H9 (cell line): Measurements from ENCODE around the gene UTS2R. TPM values are rescaled to one million over a fixed set of nuclear protein-coding genes. Genes with fewer than 3 reads are reported as not detected.

Source experiments
- DNase-seq: peaks from one replicate; pipeline ENCODE4 v3.0.0-alpha.2; 2017
- H2AFZ ChIP-seq: one replicate; pipeline ENCODE4 v1.6.1; 2013; ENCODE audit warnings: mild to moderate bottlenecking, low read length, control low read depth, moderate library complexity
- H2AK5ac ChIP-seq: 2 replicates; pipeline ENCODE4 v1.6.1; 2013; ENCODE audit warnings: low read length, control low read depth, mixed read lengths; ENCODE audit not compliant: insufficient read length
- H2BK120ac ChIP-seq: one replicate; pipeline ENCODE4 v1.6.1; 2013; ENCODE audit warnings: low read depth, mild to moderate bottlenecking, low read length, control low read depth, inconsistent platforms; ENCODE audit not compliant: poor library complexity, severe bottlenecking
- H2BK12ac ChIP-seq: 2 replicates; pipeline ENCODE4 v1.6.1; 2013; ENCODE audit warnings: low read length, control low read depth, mixed read lengths, low read depth; ENCODE audit not compliant: insufficient read length
- H2BK15ac ChIP-seq: 2 replicates; pipeline ENCODE4 v1.6.1; 2013; ENCODE audit warnings: low read depth, low read length, control low read depth
- H2BK20ac ChIP-seq: one replicate; pipeline ENCODE4 v1.6.1; 2013; ENCODE audit warnings: low read depth, mild to moderate bottlenecking, low read length, control low read depth, inconsistent platforms; ENCODE audit not compliant: poor library complexity, severe bottlenecking
- H2BK5ac ChIP-seq: 2 replicates; pipeline ENCODE4 v1.6.1; 2013; ENCODE audit warnings: low read length, control low read depth, mixed read lengths; ENCODE audit not compliant: insufficient read length
- H3K14ac ChIP-seq: 2 replicates; pipeline ENCODE4 v1.6.1; 2013; ENCODE audit warnings: low read length, control low read depth; ENCODE audit not compliant: insufficient read depth
- H3K18ac ChIP-seq: 2 replicates; pipeline ENCODE4 v1.6.1; 2013; ENCODE audit warnings: low read depth, mild to moderate bottlenecking, mixed read lengths, low read length, control low read depth; ENCODE audit not compliant: insufficient read length
- H3K23ac ChIP-seq: 2 replicates; pipeline ENCODE4 v1.6.1; 2013; ENCODE audit warnings: low read length, control low read depth, mixed read lengths, low read depth; ENCODE audit not compliant: insufficient read length
- H3K23me2 ChIP-seq: 2 replicates; pipeline ENCODE4 v1.6.1; 2013; ENCODE audit warnings: low read depth, mild to moderate bottlenecking, mixed read lengths, low read length, control low read depth; ENCODE audit not compliant: insufficient read length, poor library complexity, severe bottlenecking
- H3K27ac ChIP-seq: 2 replicates; pipeline ENCODE4 v1.5.1; 2013; ENCODE audit warnings: low read length, control low read depth, mixed read lengths, low read depth; ENCODE audit not compliant: insufficient read length
- H3K27me3 ChIP-seq: 2 replicates; pipeline ENCODE4 v1.6.1; 2013; ENCODE audit warnings: low read length, control low read depth, inconsistent platforms; ENCODE audit not compliant: insufficient read depth
- H3K4ac ChIP-seq: 2 replicates; pipeline ENCODE4 v1.6.1; 2013; ENCODE audit warnings: low read depth, mild to moderate bottlenecking, control low read depth, inconsistent platforms, low read length, moderate library complexity
- H3K4me1 ChIP-seq: 2 replicates; pipeline ENCODE4 v1.6.1; 2013; ENCODE audit warnings: low read length, control low read depth, inconsistent platforms; ENCODE audit not compliant: insufficient read depth
- H3K4me2 ChIP-seq: 2 replicates; pipeline ENCODE4 v1.6.1; 2013; ENCODE audit warnings: low read length, control low read depth, mixed read lengths; ENCODE audit not compliant: insufficient read length, insufficient read depth
- H3K56ac ChIP-seq: 2 replicates; pipeline ENCODE4 v1.6.1; 2013; ENCODE audit warnings: low read depth, mild to moderate bottlenecking, mixed read lengths, low read length, control low read depth; ENCODE audit not compliant: insufficient read length
- H3K79me1 ChIP-seq: 2 replicates; pipeline ENCODE4 v1.6.1; 2013; ENCODE audit warnings: low read depth, mild to moderate bottlenecking, moderate library complexity, low read length, control low read depth, inconsistent platforms; ENCODE audit not compliant: insufficient read depth, poor library complexity, severe bottlenecking
- H3K79me2 ChIP-seq: 2 replicates; pipeline ENCODE4 v1.6.1; 2013; ENCODE audit warnings: low read length, control low read depth, inconsistent platforms; ENCODE audit not compliant: insufficient read depth
- H3K9ac ChIP-seq: 2 replicates; pipeline ENCODE4 v1.6.1; 2013; ENCODE audit warnings: low read length, control low read depth, mixed read lengths; ENCODE audit not compliant: insufficient read length; ENCODE audit errors: extremely low read depth
- H3K9me3 ChIP-seq: one replicate; pipeline ENCODE4 v1.6.1; 2013; ENCODE audit warnings: low read depth, low read length, inconsistent platforms; ENCODE audit not compliant: control insufficient read depth
- H3T11ph ChIP-seq: one replicate; pipeline ENCODE4 v1.6.1; 2013; ENCODE audit warnings: mild to moderate bottlenecking, low read length, control low read depth, inconsistent platforms
- H4K20me1 ChIP-seq: one replicate; pipeline ENCODE4 v1.6.1; 2013; ENCODE audit not compliant: control insufficient read depth, insufficient read length, insufficient read depth
- H4K5ac ChIP-seq: 2 replicates; pipeline ENCODE4 v1.6.1; 2013; ENCODE audit warnings: low read depth, mild to moderate bottlenecking, mixed read lengths, low read length, control low read depth; ENCODE audit not compliant: insufficient read length
- H4K8ac ChIP-seq: replicated peaks from 2 replicates; pipeline ENCODE4 v1.6.1; 2013; ENCODE audit warnings: low read length, control low read depth, mixed read lengths, low read depth; ENCODE audit not compliant: insufficient read length
- H4K91ac ChIP-seq: 2 replicates; pipeline ENCODE4 v1.6.1; 2013; ENCODE audit warnings: low read depth, mild to moderate bottlenecking, moderate library complexity, mixed read lengths, low read length, control low read depth; ENCODE audit not compliant: insufficient read length
- H3K27ac Mint-ChIP-seq, 3 experiments: 2 replicates in 2 of 3; 3 replicates in 1 of 3; pipeline ENCODE4 v1.8.0; 2020 to 2021; ENCODE audit warnings: mixed read lengths in 3 of 3, mild to moderate bottlenecking in 1 of 3, moderate library complexity in 1 of 3
- H3K27me3 Mint-ChIP-seq: 2 replicates; pipeline ENCODE4 v1.8.0; 2021; ENCODE audit warnings: low read depth, mild to moderate bottlenecking, moderate library complexity, mixed read lengths
- H3K36me3 Mint-ChIP-seq, 3 experiments: 2 replicates in 2 of 3; 3 replicates in 1 of 3; pipeline ENCODE4 v1.8.0; 2020 to 2021; ENCODE audit warnings: low read depth in 3 of 3, mixed read lengths in 3 of 3; ENCODE audit not compliant: insufficient read depth in 1 of 3
- H3K4me1 Mint-ChIP-seq, 2 experiments: 2 replicates each; pipeline ENCODE4 v1.8.0; 2020; ENCODE audit warnings: mixed read lengths in 2 of 2
- H3K4me3 Mint-ChIP-seq, 2 experiments: 2 replicates in 1 of 2; 3 replicates in 1 of 2; pipeline ENCODE4 v1.8.0; 2020 to 2021; ENCODE audit warnings: mild to moderate bottlenecking in 2 of 2, mixed read lengths in 2 of 2, moderate library complexity in 1 of 2
- H3K9me3 Mint-ChIP-seq, 2 experiments: 2 replicates in 1 of 2; 3 replicates in 1 of 2; pipeline ENCODE4 v1.8.0; 2020; ENCODE audit warnings: mild to moderate bottlenecking in 2 of 2, mixed read lengths in 2 of 2, moderate library complexity in 1 of 2
- WGBS: extraction: QIAGEN DNeasy Blood & Tissue Kit; methylation state at CpG from one replicate; pipeline ENCODE4 v1.1.7; 2013; ENCODE audit warnings: missing lambda C conversion rate, low lambda C conversion rate, mixed read lengths; ENCODE audit not compliant: insufficient read length; ENCODE audit errors: extremely low coverage; 5-methylcytosine and 5-hydroxymethylcytosine counted together
- total RNA-seq: library from RNA; stranded (reverse); gene quantifications from 2 replicates; pipeline ENCODE4 v1.2.1, GENCODE V29; 2021
- TF ChIP-seq, protein P1 (sequence below): fragments of 200-600 bp; sonication (generic); conservative IDR thresholded peaks from 3 replicates; pipeline ENCODE4 v1.8.0; 2021; ENCODE audit warnings: antibody characterized with exemption, mild to moderate bottlenecking

UTS2R gene
- total RNA-seq, 1 experiment from 2014 or later = 0.94 TPM

DNA sequence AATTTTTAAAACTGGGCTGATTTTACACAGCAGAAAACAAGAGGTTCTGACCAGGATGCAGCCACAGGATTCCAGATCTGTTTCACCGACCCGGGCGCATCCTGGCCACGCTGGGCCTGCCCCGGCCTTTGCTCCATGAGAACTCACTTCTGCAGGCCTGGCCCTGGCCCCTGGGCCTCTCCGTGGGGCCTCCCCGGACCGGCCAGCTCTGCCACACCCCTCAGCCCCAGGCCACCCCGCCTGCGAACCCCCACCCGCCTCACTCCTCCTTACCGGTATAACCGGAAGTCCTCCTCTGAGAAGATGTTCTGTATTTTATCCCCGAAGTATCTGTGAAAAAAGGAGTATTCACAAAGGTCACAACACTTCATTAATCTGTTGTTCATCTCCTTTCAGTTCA is 33.5 kb downstream of the UTS2R start:
- Mint-ChIP-seq H3K36me3 (peaks cover 4 to 28% (median 18%) of the 10 kb centered on the region in 3 experiments; a peak in 6 of 7 replicates), H3K4me1 (no peaks in the 10 kb centered on the region; a peak in 1 of 4 replicates), H3K27ac (no peak overlapping the region), H3K9me3 (no peaks in the 10 kb centered on the region), H3K4me3 (no peak overlapping the region), H3K27me3 (no peaks in the 10 kb centered on the region)
- DNase-seq = no peak
- Histone ChIP-seq H3K4me1 (no peaks in the 10 kb centered on the region), H3K79me1 (no peaks in the 10 kb centered on the region), H3K4ac (no peak overlapping the region), H3K27ac (no peak overlapping the region), H3K4me2 (no peak overlapping the region), H3T11ph (no peak overlapping the region), H4K91ac (no peak overlapping the region), H4K8ac (no peak overlapping the region), H2BK15ac (no peak overlapping the region), H2AK5ac (no peak overlapping the region), H3K79me2 (no peaks in the 10 kb centered on the region), H3K9ac (no peak overlapping the region), H4K20me1 (no peaks in the 10 kb centered on the region), H3K18ac (no peak overlapping the region), H3K14ac (no peak overlapping the region), H2BK12ac (no peak overlapping the region), H3K56ac (no peak overlapping the region), H3K23ac (no peak overlapping the region), H3K9me3 (no peaks in the 10 kb centered on the region), H2BK5ac (no peak overlapping the region), H2BK20ac (no peak overlapping the region), H3K27me3 (no peaks in the 10 kb centered on the region), H2BK120ac (no peak overlapping the region), H3K23me2 (no peaks in the 10 kb centered on the region), H2AFZ (no peak overlapping the region), H4K5ac (no peak overlapping the region)
- TF ChIP-seq, protein P1, sequence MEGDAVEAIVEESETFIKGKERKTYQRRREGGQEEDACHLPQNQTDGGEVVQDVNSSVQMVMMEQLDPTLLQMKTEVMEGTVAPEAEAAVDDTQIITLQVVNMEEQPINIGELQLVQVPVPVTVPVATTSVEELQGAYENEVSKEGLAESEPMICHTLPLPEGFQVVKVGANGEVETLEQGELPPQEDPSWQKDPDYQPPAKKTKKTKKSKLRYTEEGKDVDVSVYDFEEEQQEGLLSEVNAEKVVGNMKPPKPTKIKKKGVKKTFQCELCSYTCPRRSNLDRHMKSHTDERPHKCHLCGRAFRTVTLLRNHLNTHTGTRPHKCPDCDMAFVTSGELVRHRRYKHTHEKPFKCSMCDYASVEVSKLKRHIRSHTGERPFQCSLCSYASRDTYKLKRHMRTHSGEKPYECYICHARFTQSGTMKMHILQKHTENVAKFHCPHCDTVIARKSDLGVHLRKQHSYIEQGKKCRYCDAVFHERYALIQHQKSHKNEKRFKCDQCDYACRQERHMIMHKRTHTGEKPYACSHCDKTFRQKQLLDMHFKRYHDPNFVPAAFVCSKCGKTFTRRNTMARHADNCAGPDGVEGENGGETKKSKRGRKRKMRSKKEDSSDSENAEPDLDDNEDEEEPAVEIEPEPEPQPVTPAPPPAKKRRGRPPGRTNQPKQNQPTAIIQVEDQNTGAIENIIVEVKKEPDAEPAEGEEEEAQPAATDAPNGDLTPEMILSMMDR = no peak
- no CpG with 5 or more reads among the region's 14 CpGs for WGBS
